H9 (cell line): ENCODE data around the gene MAP2. TPM values are rescaled to one million over a fixed set of nuclear protein-coding genes. Genes with fewer than 3 reads are reported as not detected.

Experiments
- DNase-seq: peaks from one replicate; pipeline ENCODE4 v3.0.0-alpha.2; 2017
- H2AFZ ChIP-seq: one replicate; pipeline ENCODE4 v1.6.1; 2013; ENCODE audit warnings: mild to moderate bottlenecking, low read length, control low read depth, moderate library complexity
- H2AK5ac ChIP-seq: 2 replicates; pipeline ENCODE4 v1.6.1; 2013; ENCODE audit warnings: low read length, control low read depth, mixed read lengths; ENCODE audit not compliant: insufficient read length
- H2BK120ac ChIP-seq: one replicate; pipeline ENCODE4 v1.6.1; 2013; ENCODE audit warnings: low read depth, mild to moderate bottlenecking, low read length, control low read depth, inconsistent platforms; ENCODE audit not compliant: poor library complexity, severe bottlenecking
- H2BK12ac ChIP-seq: 2 replicates; pipeline ENCODE4 v1.6.1; 2013; ENCODE audit warnings: low read length, control low read depth, mixed read lengths, low read depth; ENCODE audit not compliant: insufficient read length
- H2BK15ac ChIP-seq: 2 replicates; pipeline ENCODE4 v1.6.1; 2013; ENCODE audit warnings: low read depth, low read length, control low read depth
- H2BK20ac ChIP-seq: one replicate; pipeline ENCODE4 v1.6.1; 2013; ENCODE audit warnings: low read depth, mild to moderate bottlenecking, low read length, control low read depth, inconsistent platforms; ENCODE audit not compliant: poor library complexity, severe bottlenecking
- H2BK5ac ChIP-seq: 2 replicates; pipeline ENCODE4 v1.6.1; 2013; ENCODE audit warnings: low read length, control low read depth, mixed read lengths; ENCODE audit not compliant: insufficient read length
- H3K14ac ChIP-seq: 2 replicates; pipeline ENCODE4 v1.6.1; 2013; ENCODE audit warnings: low read length, control low read depth; ENCODE audit not compliant: insufficient read depth
- H3K18ac ChIP-seq: 2 replicates; pipeline ENCODE4 v1.6.1; 2013; ENCODE audit warnings: low read depth, mild to moderate bottlenecking, mixed read lengths, low read length, control low read depth; ENCODE audit not compliant: insufficient read length
- H3K23ac ChIP-seq: 2 replicates; pipeline ENCODE4 v1.6.1; 2013; ENCODE audit warnings: low read length, control low read depth, mixed read lengths, low read depth; ENCODE audit not compliant: insufficient read length
- H3K23me2 ChIP-seq: 2 replicates; pipeline ENCODE4 v1.6.1; 2013; ENCODE audit warnings: low read depth, mild to moderate bottlenecking, mixed read lengths, low read length, control low read depth; ENCODE audit not compliant: insufficient read length, poor library complexity, severe bottlenecking
- H3K27ac ChIP-seq: 2 replicates; pipeline ENCODE4 v1.5.1; 2013; ENCODE audit warnings: low read length, control low read depth, mixed read lengths, low read depth; ENCODE audit not compliant: insufficient read length
- H3K27me3 ChIP-seq: 2 replicates; pipeline ENCODE4 v1.6.1; 2013; ENCODE audit warnings: low read length, control low read depth, inconsistent platforms; ENCODE audit not compliant: insufficient read depth
- H3K4ac ChIP-seq: 2 replicates; pipeline ENCODE4 v1.6.1; 2013; ENCODE audit warnings: low read depth, mild to moderate bottlenecking, control low read depth, inconsistent platforms, low read length, moderate library complexity
- H3K4me1 ChIP-seq: 2 replicates; pipeline ENCODE4 v1.6.1; 2013; ENCODE audit warnings: low read length, control low read depth, inconsistent platforms; ENCODE audit not compliant: insufficient read depth
- H3K4me2 ChIP-seq: 2 replicates; pipeline ENCODE4 v1.6.1; 2013; ENCODE audit warnings: low read length, control low read depth, mixed read lengths; ENCODE audit not compliant: insufficient read length, insufficient read depth
- H3K56ac ChIP-seq: 2 replicates; pipeline ENCODE4 v1.6.1; 2013; ENCODE audit warnings: low read depth, mild to moderate bottlenecking, mixed read lengths, low read length, control low read depth; ENCODE audit not compliant: insufficient read length
- H3K79me1 ChIP-seq: 2 replicates; pipeline ENCODE4 v1.6.1; 2013; ENCODE audit warnings: low read depth, mild to moderate bottlenecking, moderate library complexity, low read length, control low read depth, inconsistent platforms; ENCODE audit not compliant: insufficient read depth, poor library complexity, severe bottlenecking
- H3K79me2 ChIP-seq: 2 replicates; pipeline ENCODE4 v1.6.1; 2013; ENCODE audit warnings: low read length, control low read depth, inconsistent platforms; ENCODE audit not compliant: insufficient read depth
- H3K9ac ChIP-seq: 2 replicates; pipeline ENCODE4 v1.6.1; 2013; ENCODE audit warnings: low read length, control low read depth, mixed read lengths; ENCODE audit not compliant: insufficient read length; ENCODE audit errors: extremely low read depth
- H3K9me3 ChIP-seq: one replicate; pipeline ENCODE4 v1.6.1; 2013; ENCODE audit warnings: low read depth, low read length, inconsistent platforms; ENCODE audit not compliant: control insufficient read depth
- H3T11ph ChIP-seq: one replicate; pipeline ENCODE4 v1.6.1; 2013; ENCODE audit warnings: mild to moderate bottlenecking, low read length, control low read depth, inconsistent platforms
- H4K20me1 ChIP-seq: one replicate; pipeline ENCODE4 v1.6.1; 2013; ENCODE audit not compliant: control insufficient read depth, insufficient read length, insufficient read depth
- H4K5ac ChIP-seq: 2 replicates; pipeline ENCODE4 v1.6.1; 2013; ENCODE audit warnings: low read depth, mild to moderate bottlenecking, mixed read lengths, low read length, control low read depth; ENCODE audit not compliant: insufficient read length
- H4K8ac ChIP-seq: replicated peaks from 2 replicates; pipeline ENCODE4 v1.6.1; 2013; ENCODE audit warnings: low read length, control low read depth, mixed read lengths, low read depth; ENCODE audit not compliant: insufficient read length
- H4K91ac ChIP-seq: 2 replicates; pipeline ENCODE4 v1.6.1; 2013; ENCODE audit warnings: low read depth, mild to moderate bottlenecking, moderate library complexity, mixed read lengths, low read length, control low read depth; ENCODE audit not compliant: insufficient read length
- H3K27ac Mint-ChIP-seq, 3 experiments: 2 replicates in 2 of 3; 3 replicates in 1 of 3; pipeline ENCODE4 v1.8.0; 2020 to 2021; ENCODE audit warnings: mixed read lengths in 3 of 3, mild to moderate bottlenecking in 1 of 3, moderate library complexity in 1 of 3
- H3K27me3 Mint-ChIP-seq: 2 replicates; pipeline ENCODE4 v1.8.0; 2021; ENCODE audit warnings: low read depth, mild to moderate bottlenecking, moderate library complexity, mixed read lengths
- H3K36me3 Mint-ChIP-seq, 3 experiments: 2 replicates in 2 of 3; 3 replicates in 1 of 3; pipeline ENCODE4 v1.8.0; 2020 to 2021; ENCODE audit warnings: low read depth in 3 of 3, mixed read lengths in 3 of 3; ENCODE audit not compliant: insufficient read depth in 1 of 3
- H3K4me1 Mint-ChIP-seq, 2 experiments: 2 replicates each; pipeline ENCODE4 v1.8.0; 2020; ENCODE audit warnings: mixed read lengths in 2 of 2
- H3K4me3 Mint-ChIP-seq, 2 experiments: 2 replicates in 1 of 2; 3 replicates in 1 of 2; pipeline ENCODE4 v1.8.0; 2020 to 2021; ENCODE audit warnings: mild to moderate bottlenecking in 2 of 2, mixed read lengths in 2 of 2, moderate library complexity in 1 of 2
- H3K9me3 Mint-ChIP-seq, 2 experiments: 2 replicates in 1 of 2; 3 replicates in 1 of 2; pipeline ENCODE4 v1.8.0; 2020; ENCODE audit warnings: mild to moderate bottlenecking in 2 of 2, mixed read lengths in 2 of 2, moderate library complexity in 1 of 2
- CTCF ChIP-seq: fragments of 200-600 bp; sonication (generic); conservative IDR thresholded peaks from 3 replicates; pipeline ENCODE4 v1.8.0; 2021; ENCODE audit warnings: antibody characterized with exemption, mild to moderate bottlenecking
- WGBS: extraction: QIAGEN DNeasy Blood & Tissue Kit; methylation state at CpG from one replicate; pipeline ENCODE4 v1.1.7; 2013; ENCODE audit warnings: missing lambda C conversion rate, low lambda C conversion rate, mixed read lengths; ENCODE audit not compliant: insufficient read length; ENCODE audit errors: extremely low coverage; 5-methylcytosine and 5-hydroxymethylcytosine counted together
- total RNA-seq: library from RNA; stranded (reverse); gene quantifications from 2 replicates; pipeline ENCODE4 v1.2.1, GENCODE V29; 2021

MAP2 gene
- total RNA-seq, 1 experiment from 2014 or later: 0.87 TPM

- no peak overlapping the region for H3K27ac ChIP-seq
- no peak overlapping the region for H3K56ac ChIP-seq
- no peaks in the 10 kb centered on the region for H3K79me1 ChIP-seq
- no peak overlapping the region for H3K18ac ChIP-seq
- no peak for DNase-seq
- H2BK5ac ChIP-seq: no peak overlapping the region
- H4K8ac ChIP-seq: no peak overlapping the region
- H3K4me1 ChIP-seq: no peaks in the 10 kb centered on the region
- H2BK20ac ChIP-seq: no peak overlapping the region
- H3K23ac ChIP-seq: no peak overlapping the region
- no peak overlapping the region for H4K91ac ChIP-seq
- H2BK12ac ChIP-seq: no peak overlapping the region
- H3K4ac ChIP-seq: no peak overlapping the region
- H3T11ph ChIP-seq: no peak overlapping the region
- H2BK15ac ChIP-seq: no peak overlapping the region
- H2AK5ac ChIP-seq: no peak overlapping the region
- H2AFZ ChIP-seq: no peak overlapping the region
- H2BK120ac ChIP-seq: no peak overlapping the region
- peaks cover 4% of the 10 kb centered on the region; the same call in 1 of the 2 replicates for H3K27me3 Mint-ChIP-seq
- H4K5ac ChIP-seq: no peak overlapping the region
- no peak for TF ChIP-seq CTCF
- no peaks in the 10 kb centered on the region for H3K23me2 ChIP-seq
- no peak overlapping the region for H3K4me2 ChIP-seq
- no peaks in the 10 kb centered on the region; a peak in 1 of 7 replicates for H3K36me3 Mint-ChIP-seq
- H3K27ac Mint-ChIP-seq: no peak overlapping the region
- H3K9me3 Mint-ChIP-seq: no peaks in the 10 kb centered on the region
- H3K79me2 ChIP-seq: no peaks in the 10 kb centered on the region
- H3K4me1 Mint-ChIP-seq: peaks cover 0 to 2% of the 10 kb centered on the region in 2 experiments; a peak in 1 of 4 replicates
- no peak overlapping the region for H3K14ac ChIP-seq
- no peak overlapping the region for H3K9ac ChIP-seq
- H3K27me3 ChIP-seq: no peaks in the 10 kb centered on the region
- no peaks in the 10 kb centered on the region for H3K9me3 ChIP-seq
- WGBS: no CpG with 5 or more reads among the region's 5 CpGs
- H3K4me3 Mint-ChIP-seq: no peak overlapping the region
- H4K20me1 ChIP-seq: no peaks in the 10 kb centered on the region
Measured at GRCh38 chr2:209719034-209719433, 295.2 kb downstream of the MAP2 start.
